GM12873 (cell line): Measurements from ENCODE around the gene SPI1.

Experiments used
- TF ChIP-seq, protein P1 (sequence below): IDR thresholded peaks from 2 replicates; pipeline ENCODE4 v1.5.1; 2012; ENCODE audit warnings: low read depth, mild to moderate bottlenecking, moderate library complexity, low read length, control low read depth; ENCODE audit not compliant: insufficient read depth; ENCODE audit errors: missing control alignments

The SPI1 gene

DNA sequence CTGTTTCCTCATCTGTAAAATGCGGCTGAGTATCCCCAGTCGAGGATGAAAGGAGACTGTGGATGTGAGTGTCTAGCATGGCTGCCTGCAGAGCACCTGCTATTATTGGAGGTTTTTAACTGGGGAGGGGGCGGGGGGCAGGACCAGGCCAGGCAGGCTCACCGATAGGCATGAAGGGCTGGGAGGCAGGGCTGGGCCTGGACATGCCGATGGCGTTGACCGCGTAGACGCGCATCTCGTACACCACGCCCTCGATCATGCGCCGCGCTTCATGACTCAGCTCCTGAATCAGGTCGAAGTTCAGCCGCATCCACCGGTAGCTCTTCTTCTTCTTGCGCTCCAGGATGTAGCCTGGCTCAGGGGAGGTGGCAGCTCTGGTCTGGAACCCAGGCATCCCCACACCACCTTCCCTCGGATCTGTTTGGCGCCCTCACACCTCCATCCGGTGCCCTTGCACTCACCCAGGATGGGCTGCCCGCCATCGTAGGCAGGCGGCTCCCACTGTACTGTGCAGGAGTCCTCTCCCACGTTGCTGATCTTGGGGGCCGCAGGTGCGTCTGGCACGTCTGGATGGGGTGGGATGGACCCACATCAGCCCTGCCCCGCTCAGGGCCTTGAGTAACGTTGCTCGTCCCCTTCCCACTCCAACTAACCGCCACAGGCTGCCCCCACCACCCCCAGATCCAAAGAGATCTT, 41.0 kb downstream of the SPI1 start:
- TF ChIP-seq, protein P1, sequence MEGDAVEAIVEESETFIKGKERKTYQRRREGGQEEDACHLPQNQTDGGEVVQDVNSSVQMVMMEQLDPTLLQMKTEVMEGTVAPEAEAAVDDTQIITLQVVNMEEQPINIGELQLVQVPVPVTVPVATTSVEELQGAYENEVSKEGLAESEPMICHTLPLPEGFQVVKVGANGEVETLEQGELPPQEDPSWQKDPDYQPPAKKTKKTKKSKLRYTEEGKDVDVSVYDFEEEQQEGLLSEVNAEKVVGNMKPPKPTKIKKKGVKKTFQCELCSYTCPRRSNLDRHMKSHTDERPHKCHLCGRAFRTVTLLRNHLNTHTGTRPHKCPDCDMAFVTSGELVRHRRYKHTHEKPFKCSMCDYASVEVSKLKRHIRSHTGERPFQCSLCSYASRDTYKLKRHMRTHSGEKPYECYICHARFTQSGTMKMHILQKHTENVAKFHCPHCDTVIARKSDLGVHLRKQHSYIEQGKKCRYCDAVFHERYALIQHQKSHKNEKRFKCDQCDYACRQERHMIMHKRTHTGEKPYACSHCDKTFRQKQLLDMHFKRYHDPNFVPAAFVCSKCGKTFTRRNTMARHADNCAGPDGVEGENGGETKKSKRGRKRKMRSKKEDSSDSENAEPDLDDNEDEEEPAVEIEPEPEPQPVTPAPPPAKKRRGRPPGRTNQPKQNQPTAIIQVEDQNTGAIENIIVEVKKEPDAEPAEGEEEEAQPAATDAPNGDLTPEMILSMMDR, result no peak

DNA sequence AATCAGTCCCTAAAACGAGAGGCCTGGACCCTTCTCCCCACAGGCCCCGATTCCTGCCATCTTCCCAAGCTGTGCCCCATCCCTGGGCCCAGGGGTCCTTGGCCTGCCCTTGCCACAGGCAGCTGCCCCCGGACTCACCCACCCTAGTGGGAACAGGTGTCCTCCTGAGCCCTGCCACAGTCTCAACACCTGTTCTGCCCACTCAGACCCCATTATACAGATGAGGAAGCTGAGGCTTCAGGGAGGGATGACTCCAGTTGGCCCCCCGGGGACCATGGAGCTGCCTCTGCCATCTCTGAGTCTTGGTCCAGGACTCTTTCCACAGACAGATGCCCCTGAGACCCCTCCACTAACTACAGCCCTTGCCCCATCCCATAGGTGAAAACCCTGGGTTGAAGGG, 41.8 kb downstream of the SPI1 start:
- TF ChIP-seq, protein P1, result no peak

DNA sequence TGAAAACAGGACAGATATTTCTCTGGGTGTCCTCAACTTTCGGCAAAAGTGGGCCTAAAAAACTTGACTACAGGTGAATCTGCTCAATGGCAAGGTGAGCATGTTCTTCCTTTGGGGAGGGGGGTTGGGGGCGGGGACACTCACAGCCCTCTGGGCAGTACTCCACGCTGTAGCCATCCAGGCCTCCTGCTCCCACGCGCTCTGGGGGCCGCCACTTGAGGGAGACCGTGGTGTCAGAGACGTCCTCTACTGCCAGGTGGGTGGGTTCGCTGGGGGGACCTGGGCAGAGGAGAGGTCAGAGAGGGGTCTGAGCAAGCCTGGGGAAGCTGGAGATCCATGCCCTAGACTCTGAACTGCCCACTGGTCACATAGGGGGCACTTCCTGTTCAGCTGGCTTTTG, 42.6 kb downstream of the SPI1 start:
- TF ChIP-seq, protein P1, result no peak

DNA sequence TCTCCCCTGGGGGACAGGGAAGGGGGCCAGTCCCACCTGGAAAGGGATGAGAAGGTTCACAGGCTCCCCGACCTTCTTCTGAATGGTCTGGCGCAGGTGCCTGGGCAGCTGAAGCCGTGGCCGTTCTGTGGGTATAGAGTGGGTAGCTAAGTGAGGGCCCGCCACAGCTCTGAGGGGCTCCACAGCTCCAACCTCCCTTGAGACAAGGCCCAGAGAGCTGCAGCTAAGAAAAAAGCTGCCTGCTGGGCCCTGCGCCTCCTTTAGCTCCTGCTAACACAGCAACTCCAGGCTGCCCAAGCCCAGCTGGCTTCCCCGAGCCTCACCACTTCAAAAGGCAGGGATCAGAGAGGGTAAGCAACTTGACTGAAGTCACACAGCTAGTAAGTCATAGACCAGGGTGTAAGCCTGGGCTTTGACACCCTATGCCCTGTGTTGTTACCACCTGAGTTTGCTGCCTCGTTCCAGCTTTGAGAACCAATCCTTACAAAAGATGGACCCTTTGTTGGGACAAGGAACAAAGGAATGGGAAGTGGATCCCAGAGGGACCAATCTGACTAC, 44.4 kb downstream of the SPI1 start:
- TF ChIP-seq, protein P1, result no peak

DNA sequence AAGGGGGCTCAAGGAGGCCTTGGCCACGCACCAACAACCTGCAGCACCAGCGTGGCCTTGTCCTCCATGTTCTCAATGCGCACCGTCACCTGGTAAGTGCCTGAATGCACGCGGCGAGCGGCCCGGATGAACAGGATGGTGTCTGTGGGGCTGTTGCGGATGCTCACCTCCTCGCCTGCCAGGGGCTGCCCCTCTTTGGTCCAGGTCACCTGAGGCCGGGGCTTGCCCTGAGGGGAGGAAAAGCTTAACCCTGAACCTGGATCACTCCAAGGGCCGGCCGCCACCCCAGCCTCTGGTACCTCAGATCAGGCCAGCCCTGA, 44.9 kb downstream of the SPI1 start:
- TF ChIP-seq, protein P1, result no peak

DNA sequence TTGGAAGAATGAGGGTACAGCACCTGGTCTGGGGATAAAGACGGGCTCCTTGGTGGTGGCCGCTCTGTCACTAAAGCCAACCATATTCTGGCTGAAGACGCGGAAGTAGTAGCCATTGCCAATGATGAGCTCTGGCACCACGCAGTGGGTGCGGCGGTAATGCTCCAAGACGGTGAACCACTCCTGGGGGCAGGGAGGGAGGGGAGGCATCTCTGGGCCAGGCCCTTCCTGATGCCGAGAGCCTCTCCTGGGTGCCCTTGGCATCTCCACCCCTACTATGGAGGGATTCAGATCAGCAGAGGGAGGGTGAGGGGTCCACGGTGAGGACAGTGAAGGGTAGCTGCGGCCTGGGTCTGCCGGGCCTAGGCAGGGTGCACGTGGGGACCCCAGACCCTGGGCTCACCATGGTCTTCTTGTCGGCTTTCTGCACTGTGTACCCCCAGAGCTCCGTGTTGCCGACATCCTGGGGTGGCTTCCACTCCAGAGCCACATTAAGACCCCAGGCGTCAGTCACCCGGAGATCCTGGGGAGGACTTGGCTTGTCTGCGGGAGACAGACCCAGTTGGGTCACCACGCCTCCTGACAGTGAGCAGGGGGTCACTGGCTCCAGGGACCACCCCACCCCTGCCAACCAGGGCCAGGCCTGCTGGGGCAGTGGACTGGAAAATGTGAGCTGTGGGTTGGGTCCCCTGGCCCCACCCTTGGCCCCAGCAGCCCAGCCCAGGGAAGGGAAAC, 45.4 kb downstream of the SPI1 start:
- TF ChIP-seq, protein P1, result no peak

DNA sequence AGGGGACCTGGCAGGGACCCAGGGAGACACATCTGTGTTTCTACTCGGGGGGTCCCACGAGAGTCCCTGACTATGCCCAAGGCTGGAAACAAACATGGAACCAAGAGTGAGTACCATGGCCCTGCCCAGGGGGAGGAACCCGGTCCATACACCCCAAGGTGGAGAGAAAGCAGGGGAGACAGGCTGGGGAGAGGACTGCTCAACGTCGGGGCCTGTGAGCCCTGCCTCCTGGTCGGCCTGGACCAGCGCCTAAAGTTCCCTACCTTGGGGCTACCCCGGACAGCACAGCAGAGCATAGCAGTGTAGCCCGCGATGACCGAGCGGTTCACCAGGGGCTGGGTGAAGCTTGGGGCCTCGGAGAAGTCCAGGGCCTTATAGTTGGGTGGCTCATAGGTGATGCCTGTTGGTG, 46.0 kb downstream of the SPI1 start:
- TF ChIP-seq, protein P1, result no peak
